Activated CD4-positive, alpha-beta T cell treated with anti-CD3 and anti-CD28 coated beads, Interleukin-2, amount 50 U/mL, for 48 hours (primary cell): Measurements from ENCODE around the gene PLSCR3.

Source experiments
- DNase-seq, 2 experiments: peaks; one replicate each; pipeline ENCODE4 v3.0.0-alpha.2; 2020

The PLSCR3 gene

DNA sequence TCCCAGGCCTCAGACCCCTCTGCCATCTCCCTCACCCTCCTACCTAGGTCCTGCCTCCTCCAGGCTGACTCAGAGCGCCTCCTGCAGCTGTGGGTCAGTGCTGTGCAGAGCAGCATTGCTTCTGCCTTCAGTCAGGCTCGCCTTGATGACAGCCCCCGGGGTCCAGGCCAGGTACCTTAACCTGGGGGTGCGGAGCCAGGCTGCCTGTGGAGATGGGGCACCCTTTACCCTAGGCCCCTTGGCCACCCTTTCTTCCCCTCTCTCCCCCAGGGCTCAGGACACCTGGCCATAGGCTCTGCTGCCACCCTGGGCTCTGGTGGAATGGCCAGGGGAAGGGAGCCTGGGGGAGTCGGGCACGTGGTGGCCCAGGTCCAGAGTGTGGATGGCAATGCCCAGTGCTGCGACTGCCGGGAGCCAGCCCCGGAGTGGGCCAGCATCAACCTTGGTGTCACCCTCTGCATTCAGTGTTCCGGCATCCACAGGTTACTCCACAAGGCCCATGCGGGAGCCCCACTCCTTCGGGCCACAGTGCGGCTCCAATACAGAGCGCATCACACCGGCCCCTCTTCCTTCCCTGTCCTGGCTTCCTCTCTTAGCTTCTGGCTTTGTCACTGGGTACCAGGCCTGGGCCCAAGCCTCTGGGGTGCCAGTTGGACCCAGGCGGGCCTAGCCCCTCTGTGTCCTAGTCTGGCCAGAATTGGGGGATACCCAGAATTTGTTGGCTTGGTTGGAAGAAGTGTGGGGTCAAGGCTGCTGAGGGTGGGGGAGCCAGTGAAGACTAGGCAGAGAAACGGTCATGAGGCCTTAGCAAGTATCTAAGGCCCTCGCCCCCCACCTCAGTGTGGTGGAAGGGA is 47.3 kb downstream of the PLSCR3 start:
- no peak for DNase-seq

DNA sequence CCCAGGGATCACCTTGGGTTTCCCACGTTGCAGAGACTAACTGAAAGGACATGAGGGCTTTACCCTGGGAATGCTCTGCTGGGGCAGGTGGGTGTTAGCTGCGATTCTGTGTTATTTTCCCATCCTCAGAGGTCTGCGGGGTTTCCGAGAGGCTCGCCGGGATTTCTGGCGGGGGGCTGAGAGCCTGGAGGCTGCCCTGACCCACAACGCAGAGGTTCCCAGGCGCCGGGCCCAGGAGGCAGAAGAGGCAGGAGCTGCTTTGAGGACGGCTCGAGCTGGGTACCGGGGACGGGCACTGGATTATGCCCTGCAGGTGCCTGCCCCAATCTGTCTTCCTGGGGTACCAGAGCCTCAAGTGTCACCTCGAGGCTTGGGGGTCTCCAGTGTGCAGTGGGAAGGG is 51.1 kb downstream of the PLSCR3 start:
- no peak for DNase-seq

DNA sequence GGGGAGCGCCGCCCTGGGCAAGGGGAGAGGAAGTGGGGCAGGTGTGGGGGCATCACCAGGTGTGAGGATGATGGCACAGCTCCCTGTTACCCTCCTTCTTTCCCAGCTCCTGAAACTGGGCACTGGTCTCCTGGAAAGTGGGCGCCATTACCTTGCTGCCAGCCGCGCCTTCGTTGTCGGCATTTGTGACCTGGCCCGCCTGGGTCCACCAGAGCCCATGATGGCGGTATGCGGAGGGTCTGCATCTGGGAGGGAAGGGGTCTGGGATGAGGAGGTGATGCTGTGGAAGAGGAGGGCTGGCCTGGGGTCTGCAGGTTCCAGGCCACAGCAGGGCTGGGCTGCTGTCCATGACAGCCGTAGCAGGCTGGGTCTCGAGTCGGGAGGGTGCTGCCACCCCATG is 52.5 kb downstream of the PLSCR3 start:
- no peak for DNase-seq

DNA sequence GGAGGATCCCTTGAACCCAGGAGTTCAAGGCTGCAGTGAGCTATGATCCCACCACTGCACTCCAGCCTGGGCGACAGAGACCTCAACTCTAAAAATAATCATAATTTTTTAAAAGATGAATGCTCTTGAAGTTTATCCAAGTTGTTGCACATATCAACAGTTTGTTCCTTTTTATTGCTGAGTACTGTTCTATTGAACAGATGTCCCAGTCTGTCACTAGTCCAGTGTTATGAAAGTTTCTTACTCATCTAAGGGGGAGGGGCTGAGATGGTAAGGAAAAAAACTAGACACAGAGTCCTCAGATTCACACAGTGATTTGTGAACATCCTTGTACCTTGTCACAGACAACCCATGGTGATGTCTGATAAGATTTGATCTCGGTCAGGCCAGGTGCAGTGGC is 54.1 kb downstream of the PLSCR3 start:
- DNase-seq = no peak
